ENCODE measurements around the gene RASGRF1.

RASGRF1 gene

DNA sequence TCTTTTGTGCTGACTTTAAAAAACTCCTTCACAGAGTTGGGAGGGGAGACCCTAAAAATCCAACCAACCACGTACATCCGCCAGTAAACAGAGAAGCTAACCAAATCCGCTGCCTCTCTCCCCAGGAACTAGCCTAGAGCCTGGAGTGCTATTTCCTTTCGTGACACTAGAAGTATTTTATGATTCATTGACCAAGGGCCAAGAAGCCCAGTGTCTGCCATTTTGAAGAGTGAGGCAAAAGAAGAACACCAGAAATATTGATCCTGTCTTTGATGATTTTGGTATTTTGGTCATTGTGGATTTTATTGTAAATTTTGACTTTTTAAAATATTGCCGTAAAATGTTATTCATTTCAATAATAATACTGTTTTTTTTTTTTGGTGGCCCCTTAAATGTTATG is 135.2 kb downstream of the RASGRF1 start:
- no peaks in the 10 kb centered on the region for H3K36me3 ChIP-seq (ENCODE audit: control insufficient read depth in 2 of 2, insufficient read depth in 1 of 2, low read length in 2 of 2)
- H3K4me1 ChIP-seq (ENCODE audit: control insufficient read depth, insufficient read depth, low read length), result no peaks in the 10 kb centered on the region
- CTCF ChIA-PET, result interaction anchor here (1.4 kb wide), 1 partner anchor 24 kb away, joined by 3 read pairs; no protein-coding TSS in a partner anchor
- TF ChIP-seq ZNF341 (tag by site-specific recombination; IDR thresholded peaks at IDR 0.05; ENCODE audit: low read depth), result no peak
- no peak for TF ChIP-seq SP7 (tag by site-specific recombination; IDR thresholded peaks at IDR 0.05)
- TF ChIP-seq ZNF514 (tag by site-specific recombination; IDR thresholded peaks at IDR 0.05), result no peak
- H3K4me3 ChIP-seq (ENCODE audit: low read depth, low read length), result no peak overlapping the region
- H3K9me3 ChIP-seq (ENCODE audit: control insufficient read depth, insufficient read depth, low read depth, low read length), result no peaks in the 10 kb centered on the region
- no peak overlapping the region for H3K27ac ChIP-seq (ENCODE audit: extremely low read depth, low read depth, low read length)
- POLR2A ChIA-PET, result no interaction called here

DNA sequence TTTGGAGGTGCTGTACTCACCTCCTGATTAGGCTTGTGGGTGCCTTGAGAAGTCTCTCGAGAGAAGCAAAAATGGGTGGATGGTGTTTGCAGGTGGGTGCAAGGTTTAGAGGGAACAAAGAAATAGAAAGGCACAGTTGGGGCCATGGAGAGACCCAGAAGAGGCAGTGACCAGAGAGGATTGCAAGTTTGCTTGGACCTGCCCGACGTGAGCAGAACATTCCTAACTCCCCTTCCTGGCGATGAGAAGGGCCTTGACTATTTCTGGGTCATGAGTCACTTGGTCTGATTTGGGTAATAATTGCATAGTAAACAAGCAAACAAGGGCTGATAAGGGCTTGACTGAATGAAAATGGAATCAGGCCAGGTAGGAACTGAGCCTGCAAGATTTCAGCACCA is 138.7 kb downstream of the RASGRF1 start:
- Histone ChIP-seq H3K27ac (ENCODE audit: extremely low read depth, low read depth, low read length) (no peak overlapping the region), H3K4me1 (ENCODE audit: control insufficient read depth, insufficient read depth, low read length) (no peaks in the 10 kb centered on the region), H3K4me3 (ENCODE audit: low read depth, low read length) (no peak overlapping the region), H3K36me3 (ENCODE audit: control insufficient read depth in 2 of 2, insufficient read depth in 1 of 2, low read length in 2 of 2) (no peaks in the 10 kb centered on the region), H3K9me3 (ENCODE audit: control insufficient read depth, insufficient read depth, low read depth, low read length) (no peaks in the 10 kb centered on the region)
- POLR2A ChIA-PET, result no interaction called here
- CTCF ChIA-PET, result interaction anchor here (1.7 kb wide), 1 partner anchor 76 kb away, joined by 6 read pairs; no protein-coding TSS in a partner anchor
- TF ChIP-seq, protein P1, sequence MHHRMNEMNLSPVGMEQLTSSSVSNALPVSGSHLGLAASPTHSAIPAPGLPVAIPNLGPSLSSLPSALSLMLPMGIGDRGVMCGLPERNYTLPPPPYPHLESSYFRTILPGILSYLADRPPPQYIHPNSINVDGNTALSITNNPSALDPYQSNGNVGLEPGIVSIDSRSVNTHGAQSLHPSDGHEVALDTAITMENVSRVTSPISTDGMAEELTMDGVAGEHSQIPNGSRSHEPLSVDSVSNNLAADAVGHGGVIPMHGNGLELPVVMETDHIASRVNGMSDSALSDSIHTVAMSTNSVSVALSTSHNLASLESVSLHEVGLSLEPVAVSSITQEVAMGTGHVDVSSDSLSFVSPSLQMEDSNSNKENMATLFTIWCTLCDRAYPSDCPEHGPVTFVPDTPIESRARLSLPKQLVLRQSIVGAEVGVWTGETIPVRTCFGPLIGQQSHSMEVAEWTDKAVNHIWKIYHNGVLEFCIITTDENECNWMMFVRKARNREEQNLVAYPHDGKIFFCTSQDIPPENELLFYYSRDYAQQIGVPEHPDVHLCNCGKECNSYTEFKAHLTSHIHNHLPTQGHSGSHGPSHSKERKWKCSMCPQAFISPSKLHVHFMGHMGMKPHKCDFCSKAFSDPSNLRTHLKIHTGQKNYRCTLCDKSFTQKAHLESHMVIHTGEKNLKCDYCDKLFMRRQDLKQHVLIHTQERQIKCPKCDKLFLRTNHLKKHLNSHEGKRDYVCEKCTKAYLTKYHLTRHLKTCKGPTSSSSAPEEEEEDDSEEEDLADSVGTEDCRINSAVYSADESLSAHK (tag by site-specific recombination; IDR thresholded peaks at IDR 0.05), result no peak
- TF ChIP-seq ZBTB48 (tag by site-specific recombination; IDR thresholded peaks at IDR 0.05) (0 out of 2 replicates have a peak, but pooled peaks have one; percentile 17), ZNF600 (tag by site-specific recombination; IDR thresholded peaks at IDR 0.05) (0 out of 2 replicates have a peak, but pooled peaks have one; percentile 24), ZNF335 (tag by site-specific recombination; conservative IDR thresholded peaks at IDR 0.05) (0 out of 2 replicates have a peak, but pooled peaks have one; percentile 25), ZBTB8A (tag by site-specific recombination; IDR thresholded peaks at IDR 0.05) (no peak), ZNF558 (tag by site-specific recombination; IDR thresholded peaks at IDR 0.05) (no peak), ZNF473 (tag by site-specific recombination; IDR thresholded peaks at IDR 0.05) (no peak), ZNF274 (IDR thresholded peaks at IDR 0.05; ENCODE audit: low read length) (no peak), ZNF274 (tag by site-specific recombination; IDR thresholded peaks at IDR 0.05; ENCODE audit: borderline replicate concordance) (no peak), KLF16 (tag by site-specific recombination; IDR thresholded peaks at IDR 0.05) (no peak)
- TF ChIP-seq, protein P2, sequence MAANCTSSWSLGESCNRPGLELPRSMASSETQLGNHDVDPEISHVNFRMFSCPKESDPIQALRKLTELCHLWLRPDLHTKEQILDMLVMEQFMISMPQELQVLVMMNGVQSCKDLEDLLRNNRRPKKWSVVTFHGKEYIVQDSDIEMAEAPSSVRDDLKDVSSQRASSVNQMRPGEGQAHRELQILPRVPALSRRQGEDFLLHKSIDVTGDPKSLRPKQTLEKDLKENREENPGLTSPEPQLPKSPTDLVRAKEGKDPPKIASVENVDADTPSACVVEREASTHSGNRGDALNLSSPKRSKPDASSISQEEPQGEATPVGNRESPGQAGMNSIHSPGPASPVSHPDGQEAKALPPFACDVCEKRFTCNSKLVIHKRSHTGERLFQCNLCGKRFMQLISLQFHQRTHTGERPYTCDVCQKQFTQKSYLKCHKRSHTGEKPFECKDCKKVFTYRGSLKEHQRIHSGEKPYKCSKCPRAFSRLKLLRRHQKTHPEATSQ (tag by site-specific recombination; IDR thresholded peaks at IDR 0.05), result no peak
- TF ChIP-seq, protein P3, sequence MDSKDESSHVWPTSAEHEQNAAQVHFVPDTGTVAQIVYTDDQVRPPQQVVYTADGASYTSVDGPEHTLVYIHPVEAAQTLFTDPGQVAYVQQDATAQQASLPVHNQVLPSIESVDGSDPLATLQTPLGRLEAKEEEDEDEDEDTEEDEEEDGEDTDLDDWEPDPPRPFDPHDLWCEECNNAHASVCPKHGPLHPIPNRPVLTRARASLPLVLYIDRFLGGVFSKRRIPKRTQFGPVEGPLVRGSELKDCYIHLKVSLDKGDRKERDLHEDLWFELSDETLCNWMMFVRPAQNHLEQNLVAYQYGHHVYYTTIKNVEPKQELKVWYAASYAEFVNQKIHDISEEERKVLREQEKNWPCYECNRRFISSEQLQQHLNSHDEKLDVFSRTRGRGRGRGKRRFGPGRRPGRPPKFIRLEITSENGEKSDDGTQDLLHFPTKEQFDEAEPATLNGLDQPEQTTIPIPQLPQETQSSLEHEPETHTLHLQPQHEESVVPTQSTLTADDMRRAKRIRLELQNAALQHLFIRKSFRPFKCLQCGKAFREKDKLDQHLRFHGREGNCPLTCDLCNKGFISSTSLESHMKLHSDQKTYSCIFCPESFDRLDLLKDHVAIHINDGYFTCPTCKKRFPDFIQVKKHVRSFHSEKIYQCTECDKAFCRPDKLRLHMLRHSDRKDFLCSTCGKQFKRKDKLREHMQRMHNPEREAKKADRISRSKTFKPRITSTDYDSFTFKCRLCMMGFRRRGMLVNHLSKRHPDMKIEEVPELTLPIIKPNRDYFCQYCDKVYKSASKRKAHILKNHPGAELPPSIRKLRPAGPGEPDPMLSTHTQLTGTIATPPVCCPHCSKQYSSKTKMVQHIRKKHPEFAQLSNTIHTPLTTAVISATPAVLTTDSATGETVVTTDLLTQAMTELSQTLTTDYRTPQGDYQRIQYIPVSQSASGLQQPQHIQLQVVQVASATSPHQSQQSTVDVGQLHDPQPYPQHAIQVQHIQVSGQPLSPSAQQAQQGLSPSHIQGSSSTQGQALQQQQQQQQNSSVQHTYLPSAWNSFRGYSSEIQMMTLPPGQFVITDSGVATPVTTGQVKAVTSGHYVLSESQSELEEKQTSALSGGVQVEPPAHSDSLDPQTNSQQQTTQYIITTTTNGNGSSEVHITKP (tag by site-specific recombination; IDR thresholded peaks at IDR 0.05), result peak; percentile 22; the same call in 1 of the 2 replicates

Measured in HEK293 (cell line).